Measurements from ENCODE around the gene SEMA5A.

The SEMA5A gene

GRCh38 chr5:9440517-9440916 lies 105.4 kb downstream of the SEMA5A start:
- peaks cover 2% of the 10 kb centered on the region; the same call in 1 of the 2 replicates for H3K9me3 ChIP-seq (ENCODE audit: control insufficient read depth, insufficient read depth, low read length)
- no peak overlapping the region for H3K9ac ChIP-seq (ENCODE audit: low read depth, low read length)
- H3K36me3 ChIP-seq (ENCODE audit: insufficient read depth, low read length): no peaks in the 10 kb centered on the region
- H3K4me1 ChIP-seq (ENCODE audit: insufficient read depth, low read length): no peaks in the 10 kb centered on the region

- no peaks in the 10 kb centered on the region for H3K4me1 ChIP-seq (ENCODE audit: insufficient read depth, low read length)
- H3K9me3 ChIP-seq (ENCODE audit: control insufficient read depth, insufficient read depth, low read length): no peaks in the 10 kb centered on the region; the same call in 1 of the 2 replicates
- no peak overlapping the region for H3K9ac ChIP-seq (ENCODE audit: low read depth, low read length)
- no peaks in the 10 kb centered on the region for H3K36me3 ChIP-seq (ENCODE audit: insufficient read depth, low read length)
Measured at GRCh38 chr5:9439531-9440292, 106.2 kb downstream of the SEMA5A start.

GRCh38 chr5:9438596-9439354 lies 107.1 kb downstream of the SEMA5A start:
- Histone ChIP-seq H3K4me1 (ENCODE audit: insufficient read depth, low read length) (no peaks in the 10 kb centered on the region), H3K9ac (ENCODE audit: low read depth, low read length) (no peak overlapping the region), H3K9me3 (ENCODE audit: control insufficient read depth, insufficient read depth, low read length) (no peaks in the 10 kb centered on the region), H3K36me3 (ENCODE audit: insufficient read depth, low read length) (no peaks in the 10 kb centered on the region)

GRCh38 chr5:9437741-9438240 lies 108.1 kb downstream of the SEMA5A start:
- no peaks in the 10 kb centered on the region for H3K9me3 ChIP-seq (ENCODE audit: control insufficient read depth, insufficient read depth, low read length)
- H3K9ac ChIP-seq (ENCODE audit: low read depth, low read length): no peak overlapping the region
- H3K4me1 ChIP-seq (ENCODE audit: insufficient read depth, low read length): no peaks in the 10 kb centered on the region
- H3K36me3 ChIP-seq (ENCODE audit: insufficient read depth, low read length): no peaks in the 10 kb centered on the region

- no peaks in the 10 kb centered on the region for H3K9me3 ChIP-seq (ENCODE audit: control insufficient read depth, insufficient read depth, low read length)
- H3K4me1 ChIP-seq (ENCODE audit: insufficient read depth, low read length): peaks cover 9% of the 10 kb centered on the region
- H3K36me3 ChIP-seq (ENCODE audit: insufficient read depth, low read length): no peaks in the 10 kb centered on the region
- H3K9ac ChIP-seq (ENCODE audit: low read depth, low read length): no peak overlapping the region
Measured at GRCh38 chr5:9431496-9432258, 114.2 kb downstream of the SEMA5A start.

- Histone ChIP-seq H3K9ac (ENCODE audit: low read depth, low read length) (no peak overlapping the region), H3K36me3 (ENCODE audit: insufficient read depth, low read length) (no peaks in the 10 kb centered on the region), H3K4me1 (ENCODE audit: insufficient read depth, low read length) (peaks cover 9% of the 10 kb centered on the region), H3K9me3 (ENCODE audit: control insufficient read depth, insufficient read depth, low read length) (no peaks in the 10 kb centered on the region)
Measured at GRCh38 chr5:9431151-9431495, 114.8 kb downstream of the SEMA5A start.

GRCh38 chr5:9430306-9430705 lies 115.6 kb downstream of the SEMA5A start:
- Histone ChIP-seq H3K9me3 (ENCODE audit: control insufficient read depth, insufficient read depth, low read length) (no peaks in the 10 kb centered on the region), H3K9ac (ENCODE audit: low read depth, low read length) (no peak overlapping the region), H3K36me3 (ENCODE audit: insufficient read depth, low read length) (no peaks in the 10 kb centered on the region), H3K4me1 (ENCODE audit: insufficient read depth, low read length) (peaks cover 9% of the 10 kb centered on the region)

- Histone ChIP-seq H3K36me3 (ENCODE audit: insufficient read depth, low read length) (no peaks in the 10 kb centered on the region), H3K9me3 (ENCODE audit: control insufficient read depth, insufficient read depth, low read length) (no peaks in the 10 kb centered on the region), H3K4me1 (ENCODE audit: insufficient read depth, low read length) (peaks cover 9% of the 10 kb centered on the region), H3K9ac (ENCODE audit: low read depth, low read length) (no peak overlapping the region)
Measured at GRCh38 chr5:9429691-9430215, 116.1 kb downstream of the SEMA5A start.

GRCh38 chr5:9428272-9428671 lies 117.6 kb downstream of the SEMA5A start:
- no peak overlapping the region for H3K9ac ChIP-seq (ENCODE audit: low read depth, low read length)
- no peaks in the 10 kb centered on the region for H3K9me3 ChIP-seq (ENCODE audit: control insufficient read depth, insufficient read depth, low read length)
- H3K4me1 ChIP-seq (ENCODE audit: insufficient read depth, low read length): peaks cover 9% of the 10 kb centered on the region
- no peaks in the 10 kb centered on the region for H3K36me3 ChIP-seq (ENCODE audit: insufficient read depth, low read length)

- no peaks in the 10 kb centered on the region for H3K36me3 ChIP-seq (ENCODE audit: insufficient read depth, low read length)
- no peaks in the 10 kb centered on the region for H3K9me3 ChIP-seq (ENCODE audit: control insufficient read depth, insufficient read depth, low read length)
- no peak overlapping the region for H3K9ac ChIP-seq (ENCODE audit: low read depth, low read length)
- no peaks in the 10 kb centered on the region for H3K4me1 ChIP-seq (ENCODE audit: insufficient read depth, low read length)
Measured at GRCh38 chr5:9425710-9426109, 120.2 kb downstream of the SEMA5A start.

- no peaks in the 10 kb centered on the region; the same call in 1 of the 2 replicates for H3K9me3 ChIP-seq (ENCODE audit: control insufficient read depth, insufficient read depth, low read length)
- H3K4me1 ChIP-seq (ENCODE audit: insufficient read depth, low read length): no peaks in the 10 kb centered on the region
- no peak overlapping the region for H3K9ac ChIP-seq (ENCODE audit: low read depth, low read length)
- no peaks in the 10 kb centered on the region for H3K36me3 ChIP-seq (ENCODE audit: insufficient read depth, low read length)
Measured at GRCh38 chr5:9423571-9423970, 122.3 kb downstream of the SEMA5A start.

GRCh38 chr5:9421884-9422283 lies 124.0 kb downstream of the SEMA5A start:
- H3K9ac ChIP-seq (ENCODE audit: low read depth, low read length): no peak overlapping the region
- no peaks in the 10 kb centered on the region for H3K36me3 ChIP-seq (ENCODE audit: insufficient read depth, low read length)
- H3K4me1 ChIP-seq (ENCODE audit: insufficient read depth, low read length): no peaks in the 10 kb centered on the region
- no peaks in the 10 kb centered on the region; the same call in 1 of the 2 replicates for H3K9me3 ChIP-seq (ENCODE audit: control insufficient read depth, insufficient read depth, low read length)

GRCh38 chr5:9419794-9420193 lies 126.1 kb downstream of the SEMA5A start:
- Histone ChIP-seq H3K4me1 (ENCODE audit: insufficient read depth, low read length) (no peaks in the 10 kb centered on the region), H3K9me3 (ENCODE audit: control insufficient read depth, insufficient read depth, low read length) (no peaks in the 10 kb centered on the region; the same call in 1 of the 2 replicates), H3K36me3 (ENCODE audit: insufficient read depth, low read length) (no peaks in the 10 kb centered on the region), H3K9ac (ENCODE audit: low read depth, low read length) (no peak overlapping the region)

GRCh38 chr5:9415566-9415965 lies 130.3 kb downstream of the SEMA5A start:
- no peaks in the 10 kb centered on the region for H3K4me1 ChIP-seq (ENCODE audit: insufficient read depth, low read length)
- H3K9ac ChIP-seq (ENCODE audit: low read depth, low read length): no peak overlapping the region
- H3K36me3 ChIP-seq (ENCODE audit: insufficient read depth, low read length): no peaks in the 10 kb centered on the region
- H3K9me3 ChIP-seq (ENCODE audit: control insufficient read depth, insufficient read depth, low read length): no peaks in the 10 kb centered on the region; the same call in 1 of the 2 replicates

Measured in ES-I3 (cell line).